NCI-H1694 (cell line): Measurements from ENCODE around the gene EIF3L.

Experiments
- DNase-seq: peaks from one replicate; lab custom pipeline; 2025; lab: John Stamatoyannopoulos, UW

Gene EIF3L

DNA sequence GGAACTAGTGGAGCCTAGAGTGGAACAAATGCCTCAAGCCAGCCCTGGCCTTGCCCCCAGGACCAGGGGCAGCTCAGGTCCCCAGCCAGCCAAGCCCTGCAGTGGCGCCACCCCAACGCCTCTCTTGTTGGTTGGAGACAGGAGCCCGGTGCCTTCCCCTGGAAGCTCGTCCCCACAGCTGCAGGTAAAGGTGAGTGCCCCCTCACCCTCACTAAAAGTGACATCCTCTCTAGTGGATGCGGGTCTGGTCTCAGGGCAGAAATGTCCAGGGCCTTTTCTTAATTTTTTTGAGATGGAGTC is 78.4 kb downstream of the EIF3L start:
- no peak for DNase-seq

DNA sequence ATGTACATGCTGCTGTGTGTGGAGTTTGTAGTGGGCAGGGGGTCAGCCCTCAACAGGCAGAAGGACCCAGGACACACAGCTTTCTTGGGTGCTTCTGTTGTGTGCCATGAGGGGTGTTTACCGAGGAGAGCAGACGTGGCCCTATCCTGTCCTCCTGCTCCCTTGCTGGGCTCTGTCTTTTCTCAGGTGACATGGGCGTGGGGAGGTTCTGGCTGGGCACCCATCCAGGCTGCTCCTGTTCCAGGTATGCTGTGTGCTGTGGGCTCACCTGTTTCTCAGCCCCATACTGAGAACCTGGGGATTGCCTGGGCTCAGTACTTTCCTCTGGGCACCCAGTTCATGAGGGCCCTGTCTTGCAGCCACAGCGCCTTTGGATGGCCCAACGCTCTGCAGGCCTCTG is 80.2 kb downstream of the EIF3L start:
- no peak for DNase-seq

DNA sequence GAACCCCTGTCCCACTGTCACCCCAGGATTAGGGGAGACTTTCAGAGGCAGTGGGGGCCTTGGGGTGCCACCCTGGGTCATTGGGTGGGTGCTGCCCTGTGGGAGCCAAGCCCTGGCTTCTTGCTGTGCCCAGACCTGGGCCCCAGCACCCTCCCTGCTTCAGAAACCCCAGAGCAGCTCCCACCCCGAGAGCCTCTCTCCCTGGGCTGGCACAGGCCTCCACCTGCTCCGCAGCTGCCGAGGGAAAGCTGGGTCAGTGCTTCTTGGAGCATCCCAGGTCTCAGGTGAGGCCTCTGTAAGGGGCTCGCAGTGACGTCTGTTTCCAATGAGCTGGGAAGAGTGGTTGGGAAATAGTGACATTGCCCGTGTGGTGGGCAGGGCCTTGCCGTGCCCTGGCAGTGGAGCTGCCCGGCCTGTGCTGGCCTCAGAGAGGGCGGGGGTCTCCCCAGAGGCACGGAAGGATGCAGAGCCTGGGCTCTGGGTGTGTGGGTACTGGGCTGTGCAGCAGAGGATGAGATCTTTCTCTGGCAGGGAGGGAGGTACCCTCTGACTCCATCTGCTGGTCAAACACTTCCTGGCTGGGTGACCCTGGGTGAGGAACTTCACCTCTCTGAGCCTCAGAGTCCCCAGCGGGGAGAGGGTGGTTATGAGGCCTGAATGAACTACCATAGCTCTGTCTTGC is 81.2 kb downstream of the EIF3L start:
- no peak for DNase-seq

DNA sequence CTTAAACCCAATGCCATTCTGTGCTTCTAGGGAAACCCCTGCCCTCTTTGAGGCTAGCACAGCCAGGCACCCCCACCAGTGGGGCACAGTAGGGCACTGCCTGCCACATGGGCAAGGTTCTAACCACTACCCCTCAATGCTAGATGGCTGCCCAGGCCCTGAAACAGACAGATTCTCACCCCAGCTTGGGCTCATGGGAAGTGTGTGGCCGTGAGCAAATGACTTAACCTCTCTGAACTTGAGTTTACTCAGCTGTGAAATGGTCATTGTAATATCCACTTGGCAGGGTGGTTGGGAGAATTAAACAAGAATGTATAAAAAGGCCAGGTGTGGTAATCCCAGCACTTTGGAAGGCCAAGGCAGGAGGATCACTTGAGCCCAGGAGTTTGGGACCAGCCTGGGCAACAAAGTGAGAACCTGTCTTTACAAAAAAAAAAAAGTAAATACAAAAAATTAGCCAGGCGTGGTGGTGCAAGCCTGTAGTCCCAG is 81.8 kb downstream of the EIF3L start:
- no peak for DNase-seq

DNA sequence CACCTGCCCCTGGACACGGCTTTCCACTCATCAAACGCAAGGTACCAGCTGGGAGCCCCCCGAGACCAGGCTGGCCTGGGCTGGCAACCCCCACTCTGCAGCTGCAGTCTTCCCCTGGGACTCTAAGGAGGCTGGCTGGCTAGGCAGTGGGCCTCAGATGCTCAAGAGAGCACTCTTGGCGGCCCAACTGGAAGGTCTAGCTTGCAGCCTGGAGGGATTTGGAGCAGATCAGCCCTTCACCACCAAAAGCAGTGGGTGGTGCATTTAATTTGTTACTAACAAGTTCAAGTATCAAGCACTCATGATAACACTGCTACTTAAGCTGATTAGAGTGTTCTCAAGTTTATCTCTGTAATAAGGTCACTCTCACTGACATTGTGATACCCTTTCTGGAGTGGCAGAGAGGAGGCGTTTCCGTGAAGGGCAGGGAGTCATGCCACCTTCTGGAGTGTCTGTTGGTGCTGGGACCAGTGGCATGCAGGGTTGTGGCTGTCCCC is 82.7 kb downstream of the EIF3L start:
- no peak for DNase-seq

DNA sequence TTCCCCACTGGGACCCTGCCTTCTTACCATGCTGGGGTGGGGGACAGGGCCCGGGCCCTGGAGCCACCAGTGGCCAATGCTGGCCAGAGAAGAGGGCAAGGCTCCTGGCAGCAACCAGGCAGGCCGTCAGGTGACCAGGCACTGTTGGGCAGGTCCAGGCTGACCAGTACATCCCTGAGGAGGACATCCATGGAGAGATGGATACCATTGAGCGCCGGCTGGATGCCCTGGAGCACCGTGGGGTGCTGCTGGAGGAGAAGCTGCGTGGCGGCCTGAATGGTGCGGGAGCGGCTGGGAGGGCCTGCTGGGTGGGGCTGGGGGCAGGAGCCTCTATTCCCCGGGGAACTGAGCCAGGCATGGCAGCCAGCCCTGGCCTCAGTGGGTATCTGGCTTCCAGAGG is 83.2 kb downstream of the EIF3L start:
- DNase-seq, result no peak

DNA sequence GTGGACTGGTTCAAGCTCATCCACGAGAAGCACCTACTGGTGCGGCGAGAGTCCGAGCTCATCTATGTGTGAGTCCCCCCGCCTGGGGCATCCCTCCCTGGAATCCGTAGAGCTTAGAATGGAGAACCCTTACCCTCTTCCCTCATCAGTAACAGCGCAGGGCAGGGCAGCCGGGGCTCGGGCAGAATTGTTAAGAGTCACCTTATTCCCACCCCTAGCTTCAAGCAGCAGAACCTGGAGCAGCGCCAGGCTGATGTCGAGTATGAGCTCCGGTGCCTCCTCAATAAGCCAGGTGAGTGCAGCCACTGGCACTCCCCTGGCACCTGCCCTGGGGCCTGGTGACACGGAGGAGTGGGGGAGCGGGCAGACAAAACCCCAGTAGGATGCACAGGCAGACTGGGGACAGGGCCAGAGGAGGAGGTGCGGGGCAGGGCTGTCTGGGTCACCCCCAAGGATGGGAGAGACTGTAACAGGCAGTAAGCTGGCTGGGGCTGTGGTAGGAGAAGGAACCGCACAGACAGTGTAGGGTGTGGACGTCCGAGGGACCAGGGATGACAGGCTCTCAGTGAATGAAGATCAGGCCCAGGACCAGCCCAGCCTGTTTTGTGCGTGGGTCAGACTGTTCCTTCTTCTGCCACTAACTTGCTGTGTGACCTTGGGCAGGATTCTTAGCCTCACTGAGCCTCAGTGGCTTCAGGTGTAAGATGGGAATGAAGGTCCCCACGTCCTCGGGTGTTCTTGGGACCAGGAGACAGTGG is 83.8 kb downstream of the EIF3L start:
- DNase-seq, result no peak

DNA sequence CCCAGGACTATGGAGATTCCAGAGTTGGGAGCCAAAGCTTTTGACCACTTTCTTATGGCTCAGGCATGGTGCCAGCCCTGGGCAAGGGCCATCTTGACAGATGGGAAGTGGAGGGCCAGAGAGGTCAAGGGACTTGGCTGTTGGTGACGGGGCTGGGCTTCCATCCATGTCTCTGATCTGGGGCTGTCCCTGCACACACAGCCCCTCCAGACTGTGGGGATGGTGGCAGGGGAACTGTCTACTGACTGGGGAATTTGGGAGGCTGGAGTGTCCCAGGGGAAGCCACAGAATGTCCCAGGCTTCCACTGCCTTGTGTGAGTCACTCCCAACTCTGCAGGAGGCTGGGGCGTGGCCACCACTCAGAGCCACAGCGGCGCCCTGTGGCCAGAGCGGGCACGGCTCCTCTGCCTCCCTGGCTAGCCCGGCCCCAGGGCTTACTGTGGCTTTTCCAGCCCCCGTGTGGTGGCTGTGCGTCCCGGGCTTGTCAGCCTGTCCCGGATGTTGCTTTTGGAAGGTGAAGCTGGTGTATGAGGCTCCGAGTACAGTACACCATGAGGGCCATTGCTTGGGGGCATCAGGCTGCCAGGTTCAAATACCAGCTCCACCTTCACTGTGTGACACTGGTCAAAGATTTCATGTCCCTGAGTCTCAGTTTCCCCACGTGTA is 84.6 kb downstream of the EIF3L start:
- DNase-seq, result peak; percentile 68
